SHP77 treated with DMSO at 0.1 percent for 48 hours (cell line): ENCODE results near the gene VAV2.
"Not testable (repeated sequence)": the region's sequence is repeated elsewhere in the genome, so short reads cannot be mapped to it uniquely, and the experiment has no call there.

ENCODE experiments used
- DNase-seq: peaks from one replicate; lab custom pipeline; 2025; lab: John Stamatoyannopoulos, UW

The VAV2 gene

DNA sequence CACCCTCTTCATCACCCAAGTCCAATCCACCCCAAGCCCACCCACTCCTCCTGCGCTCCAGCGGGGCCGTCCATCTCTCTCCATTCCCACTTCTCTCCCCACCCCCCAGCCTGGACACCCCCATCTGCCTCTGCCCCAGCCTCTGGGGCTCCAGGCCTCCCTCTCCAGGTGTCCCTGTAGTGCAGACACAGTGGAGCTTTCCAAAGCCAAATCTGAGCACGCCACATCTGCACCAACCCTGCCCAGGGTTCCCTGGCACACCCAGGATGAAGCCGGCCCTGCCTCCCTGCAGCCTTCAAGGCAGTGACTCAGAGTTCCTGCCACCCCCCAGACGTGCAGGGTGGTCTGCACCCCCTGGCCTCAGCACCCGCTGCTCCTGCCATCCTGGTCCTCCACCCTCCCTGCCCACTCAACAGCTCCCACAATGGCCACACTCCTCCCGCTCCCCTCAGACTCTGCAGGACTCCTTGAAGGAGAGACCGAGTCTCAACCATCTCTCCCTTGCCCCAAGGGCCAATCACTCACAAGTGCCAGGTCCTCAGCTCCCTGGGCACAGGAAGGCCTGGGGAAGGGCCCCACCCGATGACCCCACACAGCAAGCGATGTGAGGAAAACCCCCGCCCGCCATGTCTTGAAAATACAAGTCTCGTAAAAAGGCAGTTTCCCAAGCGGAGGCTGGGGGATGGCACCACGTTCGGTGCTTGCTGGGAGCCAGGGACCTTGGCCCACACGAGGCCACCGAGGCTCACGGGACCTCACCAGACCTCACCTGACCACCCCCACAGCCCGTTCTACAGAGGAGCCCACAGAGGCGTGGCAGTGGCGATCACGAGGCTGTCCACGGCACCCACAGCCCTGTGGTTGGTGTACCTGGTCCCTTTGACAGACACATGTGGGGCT is 22.2 kb downstream of the VAV2 start:
- DNase-seq = no peak

DNA sequence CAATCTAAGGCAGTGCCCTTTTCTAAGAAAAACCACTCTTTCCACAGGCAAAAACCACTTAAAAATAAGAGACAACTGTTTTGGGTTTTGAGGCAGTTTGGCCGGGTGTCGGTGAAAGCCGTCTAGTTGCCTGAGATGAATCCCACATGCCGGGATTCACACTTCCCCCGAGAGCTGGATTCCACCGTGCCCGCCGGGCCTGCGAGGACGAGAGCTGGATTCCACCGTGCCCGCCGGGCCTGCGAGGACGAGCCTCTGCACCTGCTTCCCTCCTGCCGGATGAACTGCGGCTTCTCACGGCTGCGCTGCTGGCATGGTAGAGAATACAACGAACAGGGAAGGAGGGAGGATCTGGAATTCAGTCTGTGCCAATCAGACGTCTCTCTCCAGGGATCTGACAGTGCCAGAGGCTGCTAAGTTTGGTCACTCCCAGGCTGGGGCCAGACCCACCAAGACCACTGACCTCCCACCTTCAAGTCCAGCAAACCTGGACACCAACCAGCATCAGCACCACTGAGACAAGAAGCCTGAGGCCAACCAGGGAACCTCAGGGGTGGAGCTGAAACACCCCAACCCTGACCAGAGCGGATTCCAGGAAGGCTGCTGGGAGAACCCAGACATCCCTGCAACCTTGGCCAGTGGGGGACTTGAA is 23.0 kb downstream of the VAV2 start:
- no peak for DNase-seq

DNA sequence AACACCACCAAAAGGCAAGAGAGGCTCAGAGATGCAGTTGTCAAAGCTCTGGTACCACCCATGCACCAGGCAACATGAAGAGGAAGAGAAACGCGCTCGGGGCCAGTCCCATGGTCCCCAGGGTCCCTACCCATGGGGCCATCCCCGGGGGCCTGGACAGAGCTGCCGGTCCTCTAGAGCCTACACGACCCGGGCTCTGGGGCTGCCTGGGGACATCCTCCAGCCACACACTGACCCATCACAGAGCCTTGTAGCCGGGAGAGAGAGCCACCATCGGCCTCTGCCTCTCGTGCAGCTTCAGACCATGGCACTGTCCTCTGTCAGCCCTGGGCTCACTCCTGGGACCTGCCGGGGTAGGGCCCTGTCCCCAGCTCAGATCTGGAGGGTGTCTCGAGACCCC is 23.7 kb downstream of the VAV2 start:
- DNase-seq = no peak

DNA sequence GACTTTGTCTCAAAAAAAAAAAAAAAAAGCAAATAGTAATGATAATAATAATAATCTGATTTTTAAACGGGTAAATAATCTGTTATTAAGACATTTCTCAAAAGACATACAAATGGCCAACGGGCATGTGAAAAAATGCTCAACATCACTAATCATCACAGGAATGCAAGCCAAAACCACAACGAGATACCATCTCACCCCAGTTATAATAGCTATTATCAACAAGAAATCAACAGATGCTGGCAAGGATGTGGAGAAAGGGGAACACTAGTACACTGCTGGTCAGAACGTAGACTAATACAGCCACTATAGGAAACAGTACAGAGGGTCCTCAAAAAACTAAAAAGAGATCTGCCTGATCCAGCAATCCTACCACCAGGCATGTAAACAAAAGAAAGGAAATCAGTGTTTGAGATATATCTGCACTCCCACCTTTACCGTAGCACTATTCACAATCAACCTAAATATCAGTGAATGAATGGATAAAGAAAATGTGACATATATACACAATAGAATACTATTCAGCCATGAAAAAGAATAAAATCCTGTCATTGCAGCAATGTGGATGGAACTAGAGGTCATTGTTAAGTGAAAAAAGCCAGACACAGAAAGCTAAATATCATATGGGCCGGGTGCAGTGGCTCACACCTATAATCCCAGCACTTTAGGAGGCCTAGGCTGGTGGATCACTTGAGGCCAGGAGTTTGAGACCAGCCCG is 24.9 kb downstream of the VAV2 start:
- DNase-seq = no peak

DNA sequence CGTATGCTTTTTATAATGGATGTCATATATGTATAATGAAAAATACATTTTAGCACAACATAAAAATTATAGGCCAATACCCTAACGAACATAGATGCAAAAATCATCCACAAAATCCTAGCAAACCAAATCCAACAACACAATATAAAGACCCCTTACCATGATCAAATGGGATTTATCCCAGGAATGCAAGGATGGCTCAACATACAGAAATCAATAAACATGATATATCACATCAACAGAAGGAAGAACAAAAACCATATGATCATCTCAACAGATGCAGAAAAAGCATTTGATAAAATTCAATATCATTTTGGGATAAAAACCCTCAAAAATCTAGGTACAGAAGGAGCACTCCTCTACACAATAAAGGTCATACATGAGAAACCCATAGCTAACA is 27.7 kb downstream of the VAV2 start:
- DNase-seq = no peak

DNA sequence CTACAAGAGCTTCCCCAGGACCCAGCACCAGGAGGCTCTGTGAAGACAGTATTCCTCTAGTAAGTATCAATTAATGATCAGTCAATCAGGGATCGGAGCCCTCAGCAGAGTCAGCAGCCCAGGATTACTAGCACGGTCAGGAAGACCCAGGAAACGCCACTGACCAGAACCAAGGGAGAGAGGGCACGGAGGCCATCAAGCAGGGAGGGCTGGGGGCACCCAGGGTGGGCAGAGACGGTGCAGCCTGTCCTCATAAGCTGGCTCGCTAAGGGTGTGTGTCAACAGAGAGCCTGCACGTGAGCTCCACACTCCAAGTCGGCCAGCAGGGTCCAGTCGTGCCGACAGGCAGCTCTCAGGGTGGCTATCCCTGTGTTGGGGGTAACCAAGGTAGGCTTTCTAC is 29.0 kb downstream of the VAV2 start:
- no peak for DNase-seq

DNA sequence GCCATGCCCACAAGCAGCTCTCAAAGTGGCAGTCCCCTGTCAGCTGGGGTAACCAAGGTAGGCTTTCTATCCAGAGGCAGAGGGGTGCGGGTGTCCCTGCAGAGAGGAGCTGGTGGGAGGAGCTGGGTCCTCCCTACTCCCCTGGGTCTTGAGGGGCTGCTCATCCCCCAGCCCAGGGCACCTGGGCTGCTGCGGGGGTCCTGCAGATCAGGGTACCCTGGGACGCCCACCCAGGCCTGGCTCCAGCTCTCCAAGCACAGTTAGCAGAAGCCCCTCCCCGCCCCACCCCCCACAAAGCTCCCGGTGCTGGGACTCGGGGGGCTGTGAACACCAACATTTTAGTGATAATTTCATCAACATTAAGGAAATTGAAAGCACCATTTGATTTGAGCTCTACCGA is 29.8 kb downstream of the VAV2 start:
- no peak for DNase-seq

DNA sequence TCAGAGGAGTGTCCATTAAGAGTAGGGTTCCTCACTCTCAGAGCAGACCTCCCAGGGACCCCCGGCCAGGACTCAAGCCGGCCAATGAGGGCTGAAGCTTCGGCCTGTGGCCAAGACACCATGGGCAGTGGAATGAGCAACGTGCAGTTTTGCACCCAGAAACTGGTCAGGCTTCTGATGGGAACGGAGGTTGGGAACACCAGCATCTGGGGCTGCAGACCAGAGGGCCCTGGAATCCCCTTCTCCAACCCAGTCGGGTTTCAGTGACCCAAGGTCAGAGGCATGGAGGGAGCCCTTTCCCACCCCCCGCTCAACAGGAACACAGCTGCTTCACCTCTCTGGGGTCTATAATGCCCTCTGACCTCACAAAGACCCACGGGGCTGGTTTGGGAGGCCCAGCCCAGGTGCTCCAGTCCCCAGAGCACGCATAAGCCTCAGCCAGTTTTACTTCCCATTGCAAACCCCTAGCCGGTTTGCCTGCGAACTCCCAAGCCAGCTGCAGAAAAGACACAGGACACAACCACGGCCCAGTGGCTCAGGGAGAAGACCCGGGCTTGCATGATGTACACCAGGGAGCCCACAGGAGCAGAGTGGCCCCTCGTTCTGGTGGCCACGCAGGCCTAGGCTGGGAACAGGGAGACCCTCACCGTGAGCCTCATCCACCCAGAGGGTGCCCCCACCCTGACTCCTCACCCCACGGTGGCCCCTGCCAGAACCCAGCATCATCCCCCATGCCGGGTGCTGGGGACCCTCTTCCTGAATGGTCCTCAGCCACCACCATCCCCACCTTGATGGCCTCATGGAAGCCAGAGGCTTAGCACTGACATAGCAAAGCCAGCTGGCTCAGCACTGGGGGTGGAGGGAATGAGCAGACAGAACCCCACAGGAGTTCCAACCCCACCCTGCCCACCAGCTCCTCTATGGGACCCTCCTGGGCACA is 30.6 kb downstream of the VAV2 start:
- DNase-seq = no peak

DNA sequence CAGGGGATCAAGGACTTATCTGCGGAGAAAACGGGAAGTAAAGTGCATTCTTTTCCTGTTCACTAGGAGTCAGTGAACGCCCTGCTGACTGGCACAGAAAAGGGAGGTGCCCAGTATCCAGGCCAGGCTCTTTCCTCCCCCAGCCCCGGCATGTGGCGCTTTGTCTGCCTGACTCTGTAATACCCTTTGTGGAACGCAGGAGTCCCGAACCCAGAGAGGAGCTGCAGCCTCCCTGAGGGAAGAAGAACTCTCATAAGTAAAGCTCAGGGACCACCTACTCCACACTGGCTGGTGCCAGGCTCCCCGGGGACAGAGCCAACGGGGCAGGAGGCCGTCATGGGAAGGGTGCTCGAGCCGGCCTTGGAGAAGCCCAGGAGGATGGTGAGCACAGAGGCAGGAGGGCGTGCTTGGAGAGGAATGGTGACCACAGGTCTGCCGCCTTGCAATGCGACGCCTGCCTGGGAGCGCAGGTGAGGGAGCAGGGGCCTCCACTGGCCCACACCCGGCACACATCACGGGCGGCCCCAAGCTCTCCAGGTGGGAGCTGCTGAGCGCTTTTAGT is 31.5 kb downstream of the VAV2 start:
- DNase-seq = no peak

DNA sequence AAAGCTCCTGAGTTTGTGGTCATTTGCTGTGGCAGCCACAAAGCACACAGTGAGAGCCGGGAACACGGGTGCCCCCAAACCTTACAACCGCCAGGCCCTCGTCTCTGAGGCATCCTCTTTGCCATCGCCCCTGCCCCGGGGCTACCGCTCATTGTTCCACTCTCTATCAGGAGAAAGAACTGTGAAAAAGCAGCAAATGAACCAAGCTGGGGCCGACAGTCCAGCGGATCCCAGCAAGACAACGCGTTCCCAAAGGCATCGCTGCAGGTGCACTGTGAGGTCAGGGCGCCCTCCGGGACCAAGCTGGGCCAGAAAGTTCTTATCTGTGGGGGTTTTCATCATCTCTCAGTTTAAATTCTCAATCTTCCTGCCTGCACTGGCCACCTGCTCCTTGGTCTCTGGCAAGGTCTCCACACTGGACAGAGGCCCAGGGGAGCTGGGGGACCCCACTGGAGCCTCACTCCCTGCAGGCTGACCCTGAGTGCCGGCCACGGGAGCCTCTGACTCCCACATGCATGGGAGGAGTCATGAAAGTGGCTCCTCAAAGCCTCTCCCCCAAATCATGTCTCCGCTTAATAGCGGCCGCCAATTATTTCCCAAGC is 32.1 kb downstream of the VAV2 start:
- no peak for DNase-seq

DNA sequence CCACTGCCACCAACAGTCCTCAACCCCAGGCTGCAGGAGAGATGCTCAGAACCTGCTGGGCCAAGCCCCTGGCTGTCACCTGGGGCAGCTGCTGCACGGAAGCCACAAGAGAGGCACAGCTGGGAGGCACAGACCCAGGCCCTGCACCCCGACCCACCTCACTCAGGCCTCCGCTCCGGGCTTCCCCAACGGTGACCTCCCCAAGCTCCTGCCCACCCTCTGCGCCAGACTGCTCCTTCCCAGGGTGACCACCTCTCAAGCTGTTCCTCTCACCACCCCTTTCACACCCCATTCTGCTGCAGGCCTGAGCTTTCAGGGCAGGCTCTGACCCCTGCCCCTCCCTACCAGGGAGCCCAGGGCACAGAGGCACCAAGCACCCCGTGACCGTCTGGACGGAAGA is 33.0 kb downstream of the VAV2 start:
- no peak for DNase-seq

DNA sequence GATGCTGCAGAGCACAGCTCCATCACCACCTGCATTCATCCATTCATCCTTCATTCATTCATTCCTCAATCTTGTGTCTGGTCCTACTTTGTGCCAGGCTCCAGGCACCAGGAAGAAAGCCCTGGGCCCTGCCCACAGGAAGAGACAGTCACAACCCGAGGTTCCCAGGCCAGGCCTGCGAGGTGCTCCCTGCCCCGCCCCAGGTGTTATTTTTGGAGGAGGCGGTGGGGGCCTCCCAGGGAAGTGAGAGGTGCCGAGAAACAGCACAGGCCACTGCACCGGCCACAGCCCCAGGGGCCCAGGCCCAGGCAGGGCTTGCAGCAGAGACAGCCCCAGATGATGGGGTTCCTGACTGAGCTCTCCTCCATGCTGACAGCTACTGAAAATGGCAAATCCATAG is 33.4 kb downstream of the VAV2 start:
- no peak for DNase-seq

DNA sequence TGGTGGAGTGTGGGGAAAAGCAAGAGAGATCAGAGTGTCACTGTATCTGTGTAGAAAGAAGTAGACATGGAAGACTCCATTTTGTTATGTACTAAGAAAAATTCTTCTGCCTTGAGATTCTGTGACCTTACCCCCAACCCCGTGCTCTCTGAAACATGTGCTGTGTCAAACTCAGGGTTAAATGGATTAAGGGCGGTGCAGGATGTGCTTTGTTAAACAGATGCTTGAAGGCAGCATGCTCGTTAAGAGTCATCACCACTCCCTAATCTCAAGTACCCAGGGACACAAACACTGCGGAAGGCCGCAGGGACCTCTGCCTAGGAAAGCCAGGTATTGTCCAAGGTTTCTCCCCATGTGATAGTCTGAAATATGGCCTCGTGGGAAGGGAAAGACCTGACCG is 34.4 kb downstream of the VAV2 start:
- DNase-seq = not testable (repeated sequence)

DNA sequence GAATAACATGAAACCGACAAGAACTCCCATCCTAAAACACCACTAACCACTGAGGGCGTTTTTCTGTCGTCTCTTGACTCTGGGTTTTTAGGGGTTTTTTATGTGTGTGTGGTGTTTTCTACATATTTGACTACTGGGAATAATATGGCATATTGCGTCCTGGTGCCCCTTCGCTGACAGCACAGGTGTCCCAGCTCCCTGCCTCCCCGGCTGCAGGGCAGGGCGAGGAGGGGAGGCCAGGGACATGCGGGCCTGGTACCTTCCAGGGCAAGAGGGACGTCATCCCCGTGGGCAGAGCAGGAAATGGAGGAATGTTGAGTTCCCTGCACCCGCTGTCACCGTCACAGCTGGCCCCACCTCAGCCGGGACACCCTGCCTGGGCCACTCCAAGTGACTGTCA is 34.8 kb downstream of the VAV2 start:
- DNase-seq = no peak

DNA sequence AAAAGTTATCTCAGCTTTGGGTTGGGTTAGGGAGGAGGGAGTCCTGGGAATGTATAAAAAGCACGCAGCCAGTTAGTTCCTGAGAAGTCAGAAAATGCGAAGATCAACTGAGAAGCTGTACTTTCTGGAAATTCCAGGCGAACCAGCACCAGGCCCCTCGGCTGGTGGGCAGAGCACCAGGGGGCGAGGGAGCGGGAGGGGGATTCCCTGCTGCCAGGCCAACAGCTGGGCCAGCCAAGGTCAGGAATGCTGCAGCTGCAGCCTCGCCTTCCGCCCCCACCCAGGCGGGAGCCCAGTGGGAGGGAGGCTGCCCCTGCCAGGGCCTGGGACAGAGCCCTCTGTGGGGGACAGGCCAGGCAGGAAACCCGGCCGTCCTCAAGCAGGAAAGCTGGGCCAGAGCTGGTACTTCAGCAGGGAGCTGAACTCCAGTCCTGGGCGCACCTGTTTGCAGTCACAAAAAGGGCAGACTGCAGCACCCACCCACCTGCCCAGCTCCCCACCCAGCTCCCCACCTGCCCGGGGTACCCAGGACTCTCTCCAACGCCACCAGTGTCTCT is 35.5 kb downstream of the VAV2 start:
- no peak for DNase-seq

DNA sequence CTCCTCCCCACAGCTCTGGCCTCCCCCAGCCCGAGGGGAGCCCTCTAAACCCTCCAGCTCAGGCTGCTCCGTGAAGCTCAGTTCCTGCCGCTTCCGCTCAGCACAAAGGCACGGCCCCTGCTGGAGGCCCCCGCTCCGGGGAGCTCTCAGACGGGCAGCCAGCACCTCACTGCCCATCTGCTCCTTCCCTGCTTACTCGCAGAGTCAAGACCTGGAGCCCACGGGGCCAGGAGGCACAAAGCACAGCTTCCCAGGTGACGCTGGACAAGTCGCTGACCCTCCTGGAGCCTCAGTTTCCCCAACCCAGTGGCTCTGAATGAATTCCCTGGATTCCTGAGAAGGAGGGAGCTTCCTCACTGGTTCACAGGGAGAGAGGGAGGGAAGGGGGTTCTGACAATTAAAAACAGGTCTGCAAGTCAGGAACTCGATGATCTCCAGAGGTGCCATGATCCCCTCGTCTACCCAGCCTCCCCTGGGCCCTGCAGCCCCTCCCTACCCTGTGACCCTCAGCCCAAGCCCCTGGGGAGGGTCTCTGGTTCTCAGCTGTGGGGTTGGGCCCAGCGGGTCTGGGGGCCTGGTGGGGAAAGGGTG is 36.2 kb downstream of the VAV2 start:
- no peak for DNase-seq

DNA sequence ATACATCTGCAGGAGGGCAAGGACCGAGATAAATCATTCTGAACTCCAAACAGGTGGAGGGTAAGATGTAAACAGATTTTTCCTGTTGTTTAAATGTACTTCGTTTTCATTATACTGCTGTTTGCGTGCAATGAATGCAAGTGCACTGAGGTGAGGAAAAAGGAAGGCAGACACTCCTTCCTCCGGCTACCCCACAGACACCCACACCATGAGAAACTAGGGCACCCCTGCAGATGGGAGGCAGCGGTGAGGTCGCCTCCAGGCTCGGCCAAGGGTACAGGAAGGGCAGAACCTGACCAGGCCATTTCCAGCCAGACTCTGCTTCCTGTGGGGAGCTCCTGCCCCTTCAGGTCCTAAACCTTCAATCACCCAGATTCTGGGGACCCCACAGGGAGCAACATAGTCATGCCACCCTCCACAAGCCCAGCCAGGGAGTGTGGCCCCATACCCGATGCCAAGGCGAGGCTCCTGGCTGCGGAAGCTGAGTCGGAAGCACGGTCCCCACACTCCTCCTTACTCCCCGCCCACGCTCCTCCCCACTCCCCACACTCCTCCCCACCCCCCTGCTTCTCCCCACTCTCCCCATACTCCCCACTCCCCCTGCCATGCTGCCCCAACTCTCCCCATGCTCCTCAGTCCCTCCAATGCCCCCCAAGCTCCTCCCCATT is 37.1 kb downstream of the VAV2 start:
- DNase-seq = no peak

DNA sequence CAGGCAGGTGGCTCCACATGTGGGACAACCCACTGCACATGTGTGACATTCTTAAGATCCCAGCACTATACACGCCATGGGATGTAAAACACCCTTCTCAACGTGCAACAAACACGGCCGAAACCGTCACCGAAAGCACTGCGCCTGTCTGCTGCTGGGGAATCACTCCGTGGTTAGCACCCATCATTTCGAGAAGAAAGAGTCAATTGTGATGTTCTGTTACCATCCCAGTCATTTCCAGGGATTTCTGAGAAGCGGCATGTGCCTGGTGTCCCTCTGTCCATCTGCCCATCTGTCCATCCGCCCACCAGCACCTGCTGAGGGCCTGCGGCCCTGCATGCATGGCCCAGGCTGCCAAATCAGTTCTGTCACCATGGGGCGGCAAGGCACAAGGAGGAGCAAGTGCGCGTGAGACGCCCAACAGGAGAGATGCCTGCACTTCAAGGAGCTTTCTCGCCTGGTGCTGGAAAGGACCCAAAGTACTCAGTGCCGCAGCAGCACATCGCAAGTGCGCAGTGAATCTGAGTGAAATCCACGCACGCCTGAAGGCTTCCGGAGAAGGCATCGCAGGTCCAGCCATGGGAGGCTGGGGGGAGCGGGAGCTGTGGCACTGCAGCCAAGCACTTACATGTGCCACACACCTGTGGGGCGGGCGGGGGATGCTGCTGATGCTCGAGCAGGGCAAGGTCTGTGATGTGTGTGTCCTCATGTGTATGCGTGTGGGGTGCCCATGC is 38.0 kb downstream of the VAV2 start:
- no peak for DNase-seq

DNA sequence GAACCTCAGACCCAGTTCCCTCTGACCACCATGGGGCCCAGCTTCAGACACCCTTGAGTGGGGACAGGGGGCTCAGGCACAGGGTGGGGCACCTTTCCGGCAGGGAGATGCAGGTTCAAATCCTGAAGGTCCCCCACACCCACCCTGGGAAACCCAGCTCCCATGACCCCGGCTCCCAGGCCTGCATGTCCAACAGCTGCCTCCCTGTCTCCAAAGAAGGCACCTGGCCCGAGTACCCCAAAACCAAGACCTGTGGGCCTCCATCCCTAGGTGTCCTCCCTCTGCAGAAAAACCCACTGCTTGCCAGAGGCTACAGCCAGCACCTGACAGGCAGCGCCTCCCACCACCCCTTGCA is 38.5 kb downstream of the VAV2 start:
- no peak for DNase-seq
